Measurements from ENCODE around the gene AATK. TPM values are rescaled to one million over a fixed set of nuclear protein-coding genes. Genes with fewer than 3 reads are reported as not detected.

Gene AATK
- total and polyA plus RNA-seq, 2 experiments from 2014 or later = 5.7 to 6.3 TPM

DNA sequence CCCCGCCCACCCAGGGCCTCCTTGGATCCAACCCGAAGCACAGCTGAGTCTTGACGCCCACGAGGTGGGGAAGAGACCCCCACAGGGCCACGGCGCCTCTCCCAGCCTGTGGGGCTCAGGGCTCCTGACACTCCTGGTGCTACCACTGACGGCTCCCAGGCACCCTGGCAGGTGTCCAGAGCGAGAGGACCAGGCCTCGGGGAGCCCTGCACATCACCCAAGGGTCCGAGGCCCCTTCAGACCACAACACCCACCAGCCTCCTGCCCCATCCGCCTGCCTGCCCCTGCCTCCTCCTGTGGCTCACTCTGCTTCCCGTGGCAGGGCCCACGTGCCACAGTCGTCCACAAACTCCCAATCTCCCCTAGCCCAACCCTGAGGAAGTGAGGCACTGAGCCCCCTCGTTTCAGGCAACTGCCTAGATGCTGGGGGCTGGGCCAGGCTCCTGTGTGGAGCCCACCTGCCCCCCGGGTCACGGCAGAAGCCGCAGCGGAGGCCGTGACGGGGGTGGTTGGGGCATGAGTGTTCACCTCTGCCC, 28.3 kb upstream of the AATK start:
- H4K20me1 ChIP-seq (ENCODE audit: insufficient read depth, poor library complexity, severe bottlenecking) = no peaks in the 10 kb centered on the region
- no peak overlapping the region for H2AFZ ChIP-seq
- no peaks in the 10 kb centered on the region for H3K9me3 ChIP-seq (ENCODE audit: low read depth)
- H3K36me3 ChIP-seq (replicated peaks; ENCODE audit: insufficient read depth, low read depth) = no peaks in the 10 kb centered on the region
- 90% methylated on average over 20 of the region's 21 CpGs for WGBS (ENCODE audit: low lambda C conversion rate, missing lambda C conversion rate)
- no peaks in the 10 kb centered on the region for H3K27me3 ChIP-seq
- no peaks in the 10 kb centered on the region for H3K4me1 ChIP-seq (ENCODE audit: insufficient read depth)
- H3K27ac ChIP-seq = no peak overlapping the region
- no peaks in the 10 kb centered on the region for H3K79me2 ChIP-seq
- TF ChIP-seq CTCF (IDR thresholded peaks at IDR 0.05; ENCODE audit: poor library complexity) (no peak), EZH2 (IDR thresholded peaks at IDR 0.05; ENCODE audit: borderline replicate concordance) (no peak), EZH2phosphoT487 (IDR thresholded peaks at IDR 0.05; ENCODE audit: low read depth, severe bottlenecking, unreplicated experiment) (no peak)
- H3K4me2 ChIP-seq = no peak overlapping the region
- no peak overlapping the region for H3K4me3 ChIP-seq
- no peaks in the 10 kb centered on the region for H3K9me2 ChIP-seq (replicated peaks; ENCODE audit: insufficient read depth)
- no peak for DNase-seq (ENCODE audit: low spot score)

GRCh38 chr17:81193470-81194224, 27.6 kb upstream of the AATK start:
- Histone ChIP-seq H3K4me2 (no peak overlapping the region), H3K79me2 (no peaks in the 10 kb centered on the region), H3K27ac (no peak overlapping the region), H3K4me3 (no peak overlapping the region), H3K9me3 (ENCODE audit: low read depth) (no peaks in the 10 kb centered on the region), H3K27me3 (no peaks in the 10 kb centered on the region), H4K20me1 (ENCODE audit: insufficient read depth, poor library complexity, severe bottlenecking) (no peaks in the 10 kb centered on the region), H3K9me2 (replicated peaks; ENCODE audit: insufficient read depth) (no peaks in the 10 kb centered on the region), H3K36me3 (replicated peaks; ENCODE audit: insufficient read depth, low read depth) (no peaks in the 10 kb centered on the region), H2AFZ (no peak overlapping the region), H3K4me1 (ENCODE audit: insufficient read depth) (no peaks in the 10 kb centered on the region)
- no peak for TF ChIP-seq EZH2 (IDR thresholded peaks at IDR 0.05; ENCODE audit: borderline replicate concordance)
- TF ChIP-seq CTCF (IDR thresholded peaks at IDR 0.05; ENCODE audit: poor library complexity) = no peak
- TF ChIP-seq EZH2phosphoT487 (IDR thresholded peaks at IDR 0.05; ENCODE audit: low read depth, severe bottlenecking, unreplicated experiment) = no peak
- no peak for DNase-seq (ENCODE audit: low spot score)
- WGBS (ENCODE audit: low lambda C conversion rate, missing lambda C conversion rate) = 95% methylated on average over 30 of the region's 38 CpGs

- H3K4me3 ChIP-seq = no peak overlapping the region
- H3K27me3 ChIP-seq = no peaks in the 10 kb centered on the region
- WGBS (ENCODE audit: low lambda C conversion rate, missing lambda C conversion rate) = 93% methylated on average over 17 of the region's 17 CpGs
- DNase-seq (ENCODE audit: low spot score) = no peak
- no peaks in the 10 kb centered on the region for H4K20me1 ChIP-seq (ENCODE audit: insufficient read depth, poor library complexity, severe bottlenecking)
- no peaks in the 10 kb centered on the region for H3K9me2 ChIP-seq (replicated peaks; ENCODE audit: insufficient read depth)
- no peaks in the 10 kb centered on the region for H3K36me3 ChIP-seq (replicated peaks; ENCODE audit: insufficient read depth, low read depth)
- no peak overlapping the region for H3K4me2 ChIP-seq
- H3K4me1 ChIP-seq (ENCODE audit: insufficient read depth) = no peaks in the 10 kb centered on the region
- TF ChIP-seq CTCF (IDR thresholded peaks at IDR 0.05; ENCODE audit: poor library complexity) (no peak), EZH2 (IDR thresholded peaks at IDR 0.05; ENCODE audit: borderline replicate concordance) (no peak), EZH2phosphoT487 (IDR thresholded peaks at IDR 0.05; ENCODE audit: low read depth, severe bottlenecking, unreplicated experiment) (no peak)
- H3K27ac ChIP-seq = no peak overlapping the region
- H2AFZ ChIP-seq = no peak overlapping the region
- H3K9me3 ChIP-seq (ENCODE audit: low read depth) = no peaks in the 10 kb centered on the region
- H3K79me2 ChIP-seq = no peaks in the 10 kb centered on the region
Measured at GRCh38 chr17:81193051-81193410, 27.0 kb upstream of the AATK start.

Data from hepatocyte (in vitro differentiated cells).